NOMO-1 treated with DMSO at 0.1 percent for 48 hours (cell line): ENCODE results near the gene NUMBL.
"Not testable (repeated sequence)": the region's sequence is repeated elsewhere in the genome, so short reads cannot be mapped to it uniquely, and the experiment has no call there.

ENCODE experiments used
- DNase-seq: peaks from one replicate; lab custom pipeline; 2025; ENCODE audit not compliant: unreplicated experiment; lab: John Stamatoyannopoulos, UW

The NUMBL gene

DNA sequence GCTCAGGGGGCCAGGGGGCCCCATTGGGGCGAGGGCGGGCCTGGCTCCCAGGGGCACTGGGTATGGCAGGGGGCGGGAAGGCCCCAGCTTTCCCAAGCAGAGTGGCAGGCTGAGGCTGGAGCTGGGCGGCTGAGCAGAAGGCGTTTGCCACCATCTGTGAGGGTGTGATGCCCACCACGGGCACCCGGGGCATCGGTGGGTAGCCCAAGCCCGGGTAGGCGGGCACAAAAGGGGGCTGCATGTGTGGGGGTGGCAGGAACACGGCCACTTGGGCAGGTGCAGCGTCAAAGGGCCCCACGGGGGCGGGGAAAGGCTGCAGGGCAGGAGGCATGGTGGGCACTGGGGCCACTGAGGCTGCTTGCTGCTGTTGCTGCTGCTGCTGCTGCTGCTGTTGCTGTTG, 22.8 kb downstream of the NUMBL start:
- DNase-seq: no peak

GRCh38 chr19:40666803-40667438, 23.5 kb downstream of the NUMBL start:
- no peak for DNase-seq

DNA sequence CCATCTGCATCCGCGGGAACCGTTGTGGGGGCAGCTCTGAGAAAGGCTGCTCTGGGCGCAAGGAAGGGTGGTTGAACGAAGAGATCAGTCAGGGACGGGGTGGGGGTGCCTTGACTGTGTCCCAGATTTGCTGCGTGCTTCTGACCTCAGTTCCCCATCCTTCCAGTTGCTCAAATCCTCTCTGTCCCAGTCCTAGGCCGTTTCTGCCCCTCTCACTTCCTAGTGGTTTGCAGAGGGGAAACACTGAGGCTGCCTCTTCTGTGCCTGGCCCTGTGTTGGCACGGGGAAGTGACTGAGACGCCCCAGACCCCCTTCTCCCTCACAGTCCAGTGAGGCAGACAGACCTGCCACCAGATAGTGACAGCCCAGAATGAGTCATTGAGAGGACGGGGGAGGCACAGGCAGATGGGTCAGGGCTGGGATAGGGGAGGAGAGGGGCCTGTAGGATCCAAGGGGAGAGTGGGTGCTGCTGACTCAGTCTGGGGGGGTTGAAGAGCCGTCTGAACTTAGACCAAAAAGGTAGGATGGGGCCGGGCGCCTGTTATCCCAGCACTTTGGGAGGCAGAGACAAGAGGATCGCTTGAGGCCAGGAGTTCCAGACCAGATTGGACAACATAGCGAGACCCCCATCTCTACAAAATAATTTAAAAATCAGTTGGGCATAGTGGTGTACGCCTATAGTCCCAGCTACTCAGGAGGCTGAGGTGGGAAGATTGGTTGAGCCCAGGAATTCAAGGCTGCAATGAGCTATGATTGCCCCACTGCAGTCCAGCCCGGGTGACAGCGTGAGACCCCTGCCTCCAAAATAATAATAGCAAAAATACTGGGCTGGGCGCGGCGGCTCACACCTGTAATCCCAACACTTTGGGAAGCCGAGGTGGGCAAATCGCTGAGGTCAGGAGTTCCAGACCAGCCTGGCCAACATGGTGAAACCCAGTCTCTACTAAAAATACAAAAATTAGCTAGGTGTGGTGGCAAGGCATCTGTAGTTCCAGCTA, 26.5 kb downstream of the NUMBL start:
- no peak for DNase-seq

DNA sequence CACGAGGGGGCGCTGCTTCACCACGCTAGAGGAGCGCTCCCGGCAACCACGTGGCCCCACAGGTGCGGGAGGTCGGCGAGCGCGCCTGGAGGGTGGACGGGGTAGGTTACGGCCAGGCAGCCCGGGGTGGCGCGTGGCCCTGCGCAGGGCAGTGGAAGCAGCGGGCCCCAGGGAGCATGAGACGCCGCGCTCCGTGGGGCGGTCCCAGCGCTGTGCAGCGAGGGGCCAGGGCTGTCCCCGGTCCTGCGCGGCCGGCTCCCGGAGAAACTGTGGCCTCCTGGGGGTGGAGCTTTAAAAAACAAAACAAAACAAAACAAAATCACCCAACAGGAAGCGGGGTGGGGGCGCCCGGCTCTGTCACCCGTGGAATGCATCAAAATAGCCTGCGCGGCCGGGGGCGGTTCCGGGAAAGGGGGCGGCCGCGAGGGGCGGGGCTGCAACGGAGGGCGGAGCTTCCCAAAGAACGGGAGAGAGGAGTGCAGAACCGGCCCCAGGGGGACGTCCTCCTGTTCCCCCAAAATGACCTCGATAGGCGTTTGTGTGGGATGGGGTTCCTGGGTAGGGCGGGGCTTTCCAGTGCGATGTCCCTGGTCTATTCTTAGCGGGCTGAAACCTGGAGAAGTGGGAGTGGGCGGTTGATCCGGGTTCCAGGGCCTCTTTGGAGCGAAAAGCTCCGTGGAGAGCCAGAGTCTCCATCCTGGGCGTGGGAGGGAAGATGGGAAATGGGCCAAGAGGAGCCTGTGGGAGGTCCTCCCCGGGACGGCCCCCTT, 27.3 kb downstream of the NUMBL start:
- DNase-seq: peak; percentile 68

GRCh38 chr19:40661616-40662015, 28.8 kb downstream of the NUMBL start:
- DNase-seq: no peak

DNA sequence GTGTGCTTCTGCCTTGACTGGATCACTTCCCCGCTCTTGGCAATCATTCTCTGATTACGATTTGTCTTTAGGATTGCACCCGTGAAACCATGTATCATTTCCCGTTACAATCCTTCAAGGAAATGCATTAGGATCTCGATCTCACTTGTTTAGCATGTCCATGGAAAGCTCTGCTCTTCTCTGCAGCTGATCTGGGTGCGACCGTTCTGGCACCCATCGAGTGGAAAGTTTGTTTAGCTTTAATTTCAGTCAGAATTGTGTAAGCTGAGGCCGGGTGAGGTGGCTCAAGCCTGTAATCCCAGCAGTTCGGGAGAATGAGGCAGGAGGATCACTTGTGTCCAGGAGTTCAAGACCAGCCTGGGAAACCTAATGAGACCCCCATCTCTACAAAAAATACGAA, 30.9 kb downstream of the NUMBL start:
- no peak for DNase-seq

GRCh38 chr19:40659116-40659515, 31.3 kb downstream of the NUMBL start:
- no peak for DNase-seq

- no peak for DNase-seq
These were observed 32.4 kb downstream of the NUMBL start for GRCh38 chr19:40658031-40658430.

DNA sequence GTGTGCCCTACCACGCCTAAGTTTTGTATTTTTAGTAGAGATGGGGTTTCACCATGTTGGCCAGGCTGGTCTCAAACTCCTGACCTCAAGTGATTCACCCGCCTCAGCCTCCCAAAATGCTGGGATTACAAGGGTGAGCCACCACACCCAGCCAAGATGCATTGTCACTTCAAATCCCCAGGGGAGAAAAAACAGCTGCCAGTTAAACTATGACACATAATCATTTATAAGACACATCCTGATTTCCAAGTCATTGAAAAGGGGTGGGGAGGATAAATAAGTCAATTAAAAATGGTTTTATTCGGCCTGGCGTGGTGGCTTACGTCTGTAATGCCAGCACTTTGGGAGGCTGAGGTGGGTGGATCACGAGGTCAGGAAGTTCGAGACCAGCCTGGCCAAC, 34.8 kb downstream of the NUMBL start:
- DNase-seq: not testable (repeated sequence)

- DNase-seq: not testable (repeated sequence)
These were observed 38.1 kb downstream of the NUMBL start for GRCh38 chr19:40652303-40652702.

GRCh38 chr19:40650749-40651305, 39.6 kb downstream of the NUMBL start:
- DNase-seq: no peak

DNA sequence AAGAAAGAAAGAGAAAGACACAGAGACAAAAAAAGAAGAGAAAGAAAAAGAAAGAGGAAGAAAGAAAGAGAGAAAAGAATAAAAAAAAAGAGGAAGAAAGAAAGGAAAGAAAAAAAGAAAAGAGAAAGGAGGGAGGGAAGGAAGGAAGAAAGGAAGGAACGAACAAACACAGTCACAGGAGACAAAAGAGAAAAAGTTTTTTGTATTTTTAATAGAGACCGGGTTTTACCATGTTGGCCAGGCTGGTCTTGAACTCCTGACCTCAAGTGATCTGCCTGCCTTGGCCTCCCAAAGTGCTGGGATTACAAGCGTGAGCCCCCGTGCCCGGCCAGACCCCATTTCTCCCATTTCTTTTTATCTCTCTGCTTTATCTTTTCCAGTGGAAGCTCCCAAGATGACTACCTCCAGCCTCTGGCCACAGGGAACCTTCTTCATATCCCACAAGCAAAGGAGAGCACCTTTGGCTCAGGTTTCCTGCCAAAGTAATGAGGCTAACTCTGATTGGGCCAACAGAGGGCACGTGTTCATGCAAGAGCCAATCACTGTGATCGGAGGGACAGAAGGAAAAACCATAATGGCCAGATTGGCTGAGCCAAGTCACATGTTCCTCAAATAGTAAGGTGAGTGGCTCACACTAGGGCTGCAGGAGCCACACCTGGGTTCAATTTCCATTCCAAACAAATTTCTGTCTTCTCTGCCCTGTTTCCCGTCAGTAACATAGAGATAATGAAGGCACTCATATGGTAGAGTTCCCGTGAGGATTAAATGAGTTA, 40.4 kb downstream of the NUMBL start:
- DNase-seq: not testable (repeated sequence)

DNA sequence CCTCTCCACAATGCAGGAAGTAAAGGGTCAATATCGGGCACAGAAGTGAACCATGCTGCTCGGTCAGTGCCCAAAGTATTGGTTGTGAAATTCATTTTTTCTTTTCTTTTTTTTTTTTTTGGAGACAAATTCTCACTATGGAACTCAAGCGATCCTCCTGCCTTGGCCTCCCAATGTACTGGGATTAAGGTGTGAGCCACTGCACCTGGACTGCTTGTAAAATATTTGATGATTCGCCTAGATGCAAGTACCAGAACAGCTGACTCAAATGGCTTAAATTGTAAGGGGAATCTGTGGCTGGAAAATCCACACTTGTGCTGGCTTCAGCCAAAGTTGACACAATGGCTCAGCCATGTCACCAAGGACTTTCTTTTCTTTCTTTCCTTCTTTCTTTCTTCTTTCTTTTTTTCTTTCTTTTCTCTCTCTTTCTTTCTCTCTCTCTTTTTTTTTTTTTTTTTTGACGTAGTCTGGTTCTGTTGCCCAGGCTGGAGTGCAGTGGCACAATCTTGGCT, 43.7 kb downstream of the NUMBL start:
- DNase-seq: no peak

- DNase-seq: no peak
These were observed 47.6 kb downstream of the NUMBL start for GRCh38 chr19:40642757-40643305.

DNA sequence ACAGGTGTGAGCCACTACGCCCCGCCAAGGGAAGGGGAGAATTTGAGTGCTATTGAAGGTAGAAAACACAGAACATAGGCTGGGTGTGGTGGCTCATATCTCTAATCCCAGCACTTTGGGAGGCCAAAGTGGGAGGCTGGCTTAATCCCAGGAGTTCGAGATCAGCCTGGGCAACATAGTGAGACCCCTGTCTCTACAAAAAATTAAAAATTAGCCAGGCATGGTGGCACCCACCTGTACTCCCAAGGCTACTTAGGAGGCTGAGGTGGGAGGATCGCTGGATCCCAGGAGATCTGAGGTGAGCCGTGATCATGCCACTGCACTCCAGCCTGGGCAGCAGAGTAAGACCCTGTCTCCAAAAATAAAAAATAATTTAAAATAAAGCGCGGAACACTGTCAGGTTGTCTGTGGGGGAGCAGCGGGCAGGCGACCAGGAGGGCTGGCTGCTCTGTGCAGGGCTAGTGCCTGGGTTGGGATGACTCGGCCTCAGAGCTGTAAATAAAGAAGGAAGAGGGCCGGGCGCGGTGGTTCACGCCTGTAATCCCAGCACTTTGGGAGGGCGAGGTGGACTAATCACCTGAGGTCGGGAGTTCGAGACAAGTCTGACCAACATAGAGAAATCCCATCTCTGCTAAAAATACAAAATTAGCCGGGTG, 48.3 kb downstream of the NUMBL start:
- no peak for DNase-seq

DNA sequence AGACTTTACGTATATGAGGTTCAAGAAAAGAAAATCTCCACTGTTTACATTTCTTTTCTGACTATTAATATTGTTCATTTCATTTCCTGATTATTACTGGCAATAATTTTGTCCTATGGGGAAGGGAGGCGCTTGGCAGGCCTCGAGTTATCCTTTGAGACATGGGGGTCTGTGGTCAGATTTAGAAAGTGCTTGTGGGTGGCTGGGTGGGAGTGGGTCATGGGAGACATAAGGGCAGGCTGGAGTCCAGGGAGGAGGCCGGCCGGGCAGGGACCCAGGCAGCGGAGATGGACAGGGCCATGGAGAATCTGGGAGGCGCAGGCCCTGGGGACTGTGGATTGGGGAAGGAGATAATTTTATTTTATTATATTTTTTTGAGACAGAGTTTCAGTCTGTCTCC, 49.2 kb downstream of the NUMBL start:
- DNase-seq: no peak

DNA sequence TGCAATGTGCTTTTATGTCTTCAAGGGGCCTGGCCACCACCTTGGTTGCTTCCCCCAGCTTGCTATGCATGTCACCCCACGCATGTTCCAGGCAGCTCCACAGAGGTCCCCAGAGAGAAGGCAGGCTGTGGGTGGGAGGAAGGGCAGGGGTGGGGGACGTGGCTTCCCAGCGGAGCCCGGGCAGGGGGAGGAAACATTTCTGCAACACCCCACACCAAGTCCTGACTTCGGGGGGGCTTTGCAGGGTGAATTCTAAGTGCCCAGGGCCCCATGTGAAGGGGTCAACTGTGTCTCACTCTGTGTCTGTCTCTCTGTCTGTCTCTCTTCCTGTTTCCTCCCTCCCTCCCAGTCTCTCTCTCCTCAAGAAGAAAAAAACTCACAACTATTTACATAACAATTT, 49.7 kb downstream of the NUMBL start:
- no peak for DNase-seq

- no peak for DNase-seq
These were observed 50.8 kb downstream of the NUMBL start for GRCh38 chr19:40639638-40639982.

- DNase-seq: no peak
These were observed 52.1 kb downstream of the NUMBL start for GRCh38 chr19:40638327-40638726.

DNA sequence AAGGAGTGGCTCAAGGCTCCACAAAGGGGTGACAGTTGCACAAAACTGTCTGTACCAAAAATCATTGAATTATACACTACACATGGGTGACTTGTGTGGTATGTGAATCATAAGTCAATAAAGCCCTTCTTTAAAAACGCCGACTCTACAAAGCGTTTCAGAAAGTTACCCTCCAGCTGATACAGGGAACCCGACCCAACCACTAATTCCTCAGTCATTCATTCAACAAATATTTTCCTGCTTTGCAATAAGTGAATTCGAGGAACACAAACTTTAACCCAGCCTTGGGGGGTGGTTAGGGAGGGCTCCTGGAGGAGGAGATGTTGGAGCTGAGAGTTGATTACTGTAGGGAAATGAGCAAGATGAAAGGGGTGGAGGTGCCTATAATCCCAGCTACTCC, 57.2 kb downstream of the NUMBL start:
- no peak for DNase-seq
